PFSK-1 (cell line): ENCODE results near the gene HLA-DMA.

Experiments used
- FOXP2 ChIP-seq: optimal IDR thresholded peaks from 2 replicates; pipeline ENCODE3; 2011; ENCODE audit warnings: borderline replicate concordance, control low read depth, inconsistent platforms; ENCODE audit not compliant: insufficient read depth; ENCODE audit errors: extremely low read length, extremely low read depth
- POLR2AphosphoS5 ChIP-seq: IDR thresholded peaks from 2 replicates; pipeline ENCODE4 v1.6.1; 2012; ENCODE audit warnings: low read depth, mild to moderate bottlenecking, control low read depth, low read length, moderate library complexity
- SIN3A ChIP-seq: IDR thresholded peaks from 2 replicates; pipeline ENCODE4 v1.6.1; 2012; ENCODE audit warnings: mild to moderate bottlenecking, low read length, moderate library complexity, borderline replicate concordance; ENCODE audit not compliant: insufficient read depth
- TAF1 ChIP-seq: IDR thresholded peaks from 2 replicates; pipeline ENCODE4 v1.6.1; 2012; ENCODE audit warnings: low read length, control low read depth, borderline replicate concordance; ENCODE audit not compliant: insufficient read depth
- TF ChIP-seq, protein P1 (sequence below), 2 experiments: IDR thresholded peaks; 2 replicates each; pipeline versions ENCODE4 v1.6.1 to v1.8.0; 2011 to 2012; ENCODE audit warnings: low read depth in 2 of 2, low read length in 2 of 2, control low read depth in 1 of 2, inconsistent platforms in 1 of 2, mild to moderate bottlenecking in 1 of 2, moderate library complexity in 1 of 2; ENCODE audit not compliant: insufficient read depth in 1 of 2

The HLA-DMA gene

DNA sequence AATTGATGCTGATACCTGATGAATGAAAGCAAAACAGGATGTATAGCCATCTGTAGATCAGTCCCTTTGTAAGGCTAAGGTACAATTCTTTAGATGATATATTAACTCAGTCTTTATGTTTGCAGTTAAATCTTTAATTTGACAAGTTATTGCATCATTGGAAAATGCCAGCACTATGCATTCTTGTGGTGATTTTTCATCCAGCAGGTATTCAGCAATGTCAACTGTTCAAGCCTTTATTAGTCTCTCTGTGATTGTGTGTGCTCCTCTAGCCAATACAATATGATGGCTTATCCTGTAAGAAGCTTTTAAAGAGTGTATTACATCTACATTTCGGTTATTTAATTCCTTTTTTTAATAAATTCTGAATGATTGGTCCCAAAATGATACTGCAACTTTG, 46.4 kb downstream of the HLA-DMA start:
- TF ChIP-seq FOXP2, result no peak
- TF ChIP-seq SIN3A, result no peak
- TF ChIP-seq POLR2AphosphoS5, result no peak
- TF ChIP-seq, protein P1, sequence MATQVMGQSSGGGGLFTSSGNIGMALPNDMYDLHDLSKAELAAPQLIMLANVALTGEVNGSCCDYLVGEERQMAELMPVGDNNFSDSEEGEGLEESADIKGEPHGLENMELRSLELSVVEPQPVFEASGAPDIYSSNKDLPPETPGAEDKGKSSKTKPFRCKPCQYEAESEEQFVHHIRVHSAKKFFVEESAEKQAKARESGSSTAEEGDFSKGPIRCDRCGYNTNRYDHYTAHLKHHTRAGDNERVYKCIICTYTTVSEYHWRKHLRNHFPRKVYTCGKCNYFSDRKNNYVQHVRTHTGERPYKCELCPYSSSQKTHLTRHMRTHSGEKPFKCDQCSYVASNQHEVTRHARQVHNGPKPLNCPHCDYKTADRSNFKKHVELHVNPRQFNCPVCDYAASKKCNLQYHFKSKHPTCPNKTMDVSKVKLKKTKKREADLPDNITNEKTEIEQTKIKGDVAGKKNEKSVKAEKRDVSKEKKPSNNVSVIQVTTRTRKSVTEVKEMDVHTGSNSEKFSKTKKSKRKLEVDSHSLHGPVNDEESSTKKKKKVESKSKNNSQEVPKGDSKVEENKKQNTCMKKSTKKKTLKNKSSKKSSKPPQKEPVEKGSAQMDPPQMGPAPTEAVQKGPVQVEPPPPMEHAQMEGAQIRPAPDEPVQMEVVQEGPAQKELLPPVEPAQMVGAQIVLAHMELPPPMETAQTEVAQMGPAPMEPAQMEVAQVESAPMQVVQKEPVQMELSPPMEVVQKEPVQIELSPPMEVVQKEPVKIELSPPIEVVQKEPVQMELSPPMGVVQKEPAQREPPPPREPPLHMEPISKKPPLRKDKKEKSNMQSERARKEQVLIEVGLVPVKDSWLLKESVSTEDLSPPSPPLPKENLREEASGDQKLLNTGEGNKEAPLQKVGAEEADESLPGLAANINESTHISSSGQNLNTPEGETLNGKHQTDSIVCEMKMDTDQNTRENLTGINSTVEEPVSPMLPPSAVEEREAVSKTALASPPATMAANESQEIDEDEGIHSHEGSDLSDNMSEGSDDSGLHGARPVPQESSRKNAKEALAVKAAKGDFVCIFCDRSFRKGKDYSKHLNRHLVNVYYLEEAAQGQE (IDR thresholded peaks at IDR 0.05; ENCODE audit: insufficient read depth in 1 of 2, low read depth in 2 of 2, low read length in 2 of 2), result no peak
- TF ChIP-seq TAF1, result no peak

DNA sequence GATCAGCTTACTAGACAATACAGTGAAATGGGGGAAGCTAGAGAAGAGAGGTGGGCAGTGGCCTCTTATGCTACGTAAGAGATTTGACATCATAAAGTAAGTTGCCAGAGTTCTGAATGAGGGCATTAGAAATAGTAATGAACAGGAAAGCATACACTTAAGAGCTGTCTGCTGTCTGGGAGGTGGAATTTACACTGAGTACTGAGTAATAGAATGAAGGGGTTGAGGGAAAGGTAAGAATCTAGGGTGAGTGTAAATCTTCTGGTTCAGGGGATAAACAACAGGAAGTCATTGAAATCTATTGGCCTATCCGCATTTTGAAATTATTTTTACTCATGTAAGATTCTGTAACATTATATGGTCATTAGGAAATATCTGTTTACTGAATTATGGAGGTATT, 47.8 kb downstream of the HLA-DMA start:
- TF ChIP-seq TAF1, result no peak

DNA sequence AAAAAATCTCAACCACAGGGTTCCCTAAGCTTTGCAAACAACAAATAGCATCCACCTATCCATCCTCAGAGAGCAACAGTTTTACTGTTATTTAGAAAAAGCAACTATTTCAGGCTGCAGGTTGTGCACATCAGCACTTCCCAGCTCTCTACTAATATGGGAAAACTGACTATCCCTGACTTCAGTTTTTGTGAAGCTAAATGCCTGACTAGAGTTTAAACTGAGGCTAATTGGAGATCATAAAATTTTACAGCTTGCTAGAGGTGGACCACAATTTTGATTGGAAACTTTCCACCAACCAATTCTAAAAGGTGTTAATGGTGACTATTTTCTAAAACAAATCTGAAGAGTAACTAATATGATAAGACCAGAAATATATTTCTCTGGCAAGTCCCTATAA, 48.9 kb downstream of the HLA-DMA start:
- TF ChIP-seq, protein P1 (IDR thresholded peaks at IDR 0.05; ENCODE audit: insufficient read depth in 1 of 2, low read depth in 2 of 2, low read length in 2 of 2), result no peak
- TF ChIP-seq POLR2AphosphoS5, result no peak
- TF ChIP-seq TAF1, result no peak
- no peak for TF ChIP-seq FOXP2
- TF ChIP-seq SIN3A, result no peak
